GM23338 (cell line): ENCODE measurements around the gene SHISA9.

Experiments used
- CTCF ChIP-seq, 2 experiments: fragments of 200-600 bp in 1 of 2; sonication (generic) in 1 of 2; conservative IDR thresholded peaks; 2 replicates each; pipeline versions ENCODE4 v1.5.1 to v1.6.1; 2016 to 2017; ENCODE audit warnings: antibody characterized with exemption in 2 of 2, low read depth in 2 of 2, mild to moderate bottlenecking in 2 of 2, moderate library complexity in 1 of 2
- EZH2 ChIP-seq: fragments of 200-600 bp; sonication (generic); IDR thresholded peaks from one replicate; pipeline ENCODE4 v1.8.0; 2017; ENCODE audit warnings: antibody characterized with exemption, mild to moderate bottlenecking, low read depth; ENCODE audit not compliant: unreplicated experiment
- EZH2phosphoT487 ChIP-seq: fragments of 200-600 bp; sonication (generic); IDR thresholded peaks from one replicate; pipeline ENCODE4 v1.8.1; 2018; ENCODE audit warnings: antibody characterized with exemption; ENCODE audit not compliant: unreplicated experiment
- NANOG ChIP-seq: IDR thresholded peaks from 2 replicates; pipeline ENCODE4 v1.6.1; 2016; ENCODE audit warnings: antibody characterized with exemption, borderline replicate concordance
- POLR2AphosphoS5 ChIP-seq: IDR thresholded peaks from 2 replicates; pipeline ENCODE4 v1.6.1; 2016; ENCODE audit warnings: antibody characterized with exemption, low read depth

DNA sequence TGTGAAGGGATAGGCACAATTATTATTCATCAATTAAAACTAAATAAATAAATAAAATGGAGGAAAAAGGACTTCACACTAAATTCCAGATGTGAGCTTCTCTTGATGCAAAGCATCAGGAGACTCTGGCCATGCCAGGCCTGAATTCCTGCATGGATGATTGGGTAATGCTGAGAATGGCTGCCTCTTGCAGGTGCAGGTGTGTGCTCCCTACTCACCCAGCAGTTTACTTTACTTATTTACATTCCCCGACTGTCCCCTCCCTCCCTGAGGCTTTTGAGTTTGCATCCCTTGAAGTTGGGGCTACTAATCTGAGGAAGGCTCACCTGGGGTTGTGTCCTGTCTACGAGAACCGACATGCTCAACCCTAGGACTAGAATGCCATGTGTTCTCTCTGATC, 200.4 kb downstream of the SHISA9 start:
- TF ChIP-seq POLR2AphosphoS5 (no peak), CTCF (conservative IDR thresholded peaks at IDR 0.05; ENCODE audit: low read depth in 2 of 2) (no peak), EZH2 (no peak), NANOG (no peak), EZH2phosphoT487 (no peak)
